Adrenal gland (tissue), 12 donors: ENCODE data around the gene CFAP57. TPM values are rescaled to one million over a fixed set of nuclear protein-coding genes. Genes with fewer than 3 reads are reported as not detected.
A peak's percentile ranks its signal among the peaks of the same experiment; 100 is the strongest.

Experiments
- DNase-seq, 7 donors: peaks; one replicate each; pipeline ENCODE4 v3.0.0-alpha.2; 2019 to 2020
- H3K27ac ChIP-seq, 5 donors: fragments of 200-600 bp; sonication (generic) in 4 of 5; 1 replicate in 3 of 5; 2 replicates in 2 of 5; pipeline versions ENCODE4 v1.5.1 to v1.8.0; 2016 to 2020; ENCODE audit warnings: mild to moderate bottlenecking in 1 of 5
- H3K27me3 ChIP-seq: fragments of 200-600 bp; 2 replicates; pipeline ENCODE4 v1.8.0; 2021
- H3K36me3 ChIP-seq, 2 donors: fragments of 200-600 bp; replicated peaks in 1 of 2; 1 replicate in 1 of 2; 2 replicates in 1 of 2; pipeline versions ENCODE4 v1.5.1 to v1.8.0; 2018 to 2022
- H3K4me1 ChIP-seq, 2 donors: fragments of 200-600 bp; replicated peaks in 1 of 2; 1 replicate in 1 of 2; 2 replicates in 1 of 2; pipeline versions ENCODE4 v1.5.1 to v1.8.0; 2018 to 2021
- H3K4me3 ChIP-seq, 4 donors: fragments of 200-600 bp; sonication (generic) in 3 of 4; one replicate each; pipeline ENCODE4 v1.5.1; 2016 to 2018
- H3K9me3 ChIP-seq, 3 donors: fragments of 200-600 bp; sonication (generic) in 1 of 3; replicated peaks in 1 of 3; 1 replicate in 2 of 3; 2 replicates in 1 of 3; pipeline versions ENCODE4 v1.5.1 to v1.8.0; 2016 to 2021
- POLR2A ChIP-seq, 2 donors: fragments of 450-650 bp; IDR thresholded peaks; one replicate each; pipeline ENCODE4 v1.6.1; 2017; ENCODE audit warnings: antibody characterized with exemption in 2 of 2, mild to moderate bottlenecking in 2 of 2, moderate library complexity in 1 of 2
- WGBS, 4 donors: extraction: QIAGEN DNeasy Blood & Tissue Kit in 2 of 4; methylation state at CpG; one replicate each; pipeline versions ENCODE4 v1.1.5 to v1.1.7; 2013 to 2017; 5-methylcytosine and 5-hydroxymethylcytosine counted together
- intact Hi-C, 2 donors: fragments of 100-400 bp; cut with DNase I; formaldehyde crosslinking; loops; one replicate each; pipeline versions ENCODE4 v1.14.1 to v1.15.0; 2022 to 2023
- polyA plus RNA-seq, 3 donors: library from polyadenylated mRNA; stranded (reverse); fragments of 200-250 nt in 2 of 3; fragments of 350-450 nt in 1 of 3; fragmentation: Illumina TruSeq in 1 of 3; extraction: RNeasy Lipid Tissue Mini Kit (QIAGEN cat#74804) in 1 of 3; gene quantifications; one replicate each; pipeline ENCODE4 v1.2.3, GENCODE V29; 2013 to 2014
- total RNA-seq, 9 donors: library from RNA; depleted of rRNA in 4 of 9; stranded (reverse); fragments of >200 nt in 4 of 9; fragments of 120-200 nt in 1 of 9; fragmentation: NEBNext Ultra II Directional in 1 of 9; extraction: Animal tissue kit (Norgen Biotek cat#: 25700) in 1 of 9; gene quantifications; one replicate each; pipeline versions ENCODE4 v1.1.0 to v1.2.4, GENCODE V29; 2013 to 2023
- TF ChIP-seq, protein P1 (sequence below), 6 experiments: fragments of 450-650 bp in 4 of 6; fragments of 200-600 bp in 2 of 6; sonication (generic) in 1 of 6; IDR thresholded peaks; 1 replicate in 5 of 6; 2 replicates in 1 of 6; pipeline versions ENCODE4 v1.5.1 to v1.8.0; 2016 to 2021; ENCODE audit warnings: antibody characterized with exemption in 6 of 6, mild to moderate bottlenecking in 2 of 6, moderate library complexity in 1 of 6
- donor health status: healthy with polysubstance abuse.
- donor health status: Bipolar disorder and iron deficiency.
- donor health status: DM: yes; HTN: yes; CAD: no.
- donor health status: DM: no; HTN: no; CAD: no.
- donor health status: DM: no; HTN: no; CAD: no.
- donor health status: DM: yes; HTN: yes; CAD: no.

The CFAP57 gene
- total and polyA plus RNA-seq, 12 donors = 0.06 to 2.1 (median 0.33) TPM; not detected in 3

DNA sequence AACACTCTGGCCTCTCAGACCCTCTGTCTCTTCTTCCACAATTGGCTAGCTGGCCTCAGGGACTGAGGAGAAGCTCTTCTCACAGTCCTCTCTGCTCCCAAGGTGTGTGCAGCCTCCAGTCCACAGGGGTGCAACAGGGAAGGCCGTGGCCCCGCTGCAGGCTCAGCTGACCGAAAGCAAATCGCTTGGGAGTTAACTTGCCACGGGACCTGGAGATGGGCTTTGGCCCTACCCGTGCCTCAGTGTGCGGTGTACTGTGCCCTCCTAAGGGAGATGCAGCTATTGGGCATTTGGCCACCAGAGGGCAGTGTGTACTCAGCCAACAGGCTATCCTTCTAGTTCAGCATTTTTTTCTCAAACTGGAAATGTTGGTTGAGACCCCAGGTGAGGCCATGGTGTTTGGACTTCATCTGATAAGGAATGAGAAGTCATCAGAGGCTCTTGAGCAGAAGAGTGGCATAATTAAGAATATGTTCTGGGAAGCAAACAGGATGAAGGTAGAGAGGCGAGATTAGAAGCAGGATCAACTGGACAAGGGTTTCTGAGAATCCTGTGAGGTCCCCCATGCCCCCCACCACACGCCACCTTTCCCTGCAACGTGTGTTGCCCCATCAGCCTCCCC is 55.1 kb downstream of the CFAP57 start:
- intact Hi-C loops = loop anchor here (5.0 kb wide), 1 partner anchor 190 kb away; no protein-coding TSS in a partner anchor
- no peak for TF ChIP-seq POLR2A (IDR thresholded peaks at IDR 0.05)
- TF ChIP-seq, protein P1, sequence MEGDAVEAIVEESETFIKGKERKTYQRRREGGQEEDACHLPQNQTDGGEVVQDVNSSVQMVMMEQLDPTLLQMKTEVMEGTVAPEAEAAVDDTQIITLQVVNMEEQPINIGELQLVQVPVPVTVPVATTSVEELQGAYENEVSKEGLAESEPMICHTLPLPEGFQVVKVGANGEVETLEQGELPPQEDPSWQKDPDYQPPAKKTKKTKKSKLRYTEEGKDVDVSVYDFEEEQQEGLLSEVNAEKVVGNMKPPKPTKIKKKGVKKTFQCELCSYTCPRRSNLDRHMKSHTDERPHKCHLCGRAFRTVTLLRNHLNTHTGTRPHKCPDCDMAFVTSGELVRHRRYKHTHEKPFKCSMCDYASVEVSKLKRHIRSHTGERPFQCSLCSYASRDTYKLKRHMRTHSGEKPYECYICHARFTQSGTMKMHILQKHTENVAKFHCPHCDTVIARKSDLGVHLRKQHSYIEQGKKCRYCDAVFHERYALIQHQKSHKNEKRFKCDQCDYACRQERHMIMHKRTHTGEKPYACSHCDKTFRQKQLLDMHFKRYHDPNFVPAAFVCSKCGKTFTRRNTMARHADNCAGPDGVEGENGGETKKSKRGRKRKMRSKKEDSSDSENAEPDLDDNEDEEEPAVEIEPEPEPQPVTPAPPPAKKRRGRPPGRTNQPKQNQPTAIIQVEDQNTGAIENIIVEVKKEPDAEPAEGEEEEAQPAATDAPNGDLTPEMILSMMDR (IDR thresholded peaks at IDR 0.05) = peak; percentile 86 to 95 (median 90)
- H3K9me3 ChIP-seq = no peaks in the 10 kb centered on the region
- WGBS, 4 donors = 15 to 47% (median 18%) methylated on average over 3 to 10 of the region's 10 CpGs
- DNase-seq = peak; percentile 72 to 92 (median 81)
- H3K36me3 ChIP-seq = no peaks in the 10 kb centered on the region
- H3K27me3 ChIP-seq = no peaks in the 10 kb centered on the region
- H3K4me1 ChIP-seq = peaks cover 0 to 5% of the 10 kb centered on the region in 2 donors
- no peak overlapping the region for H3K4me3 ChIP-seq
- no peak overlapping the region for H3K27ac ChIP-seq

DNA sequence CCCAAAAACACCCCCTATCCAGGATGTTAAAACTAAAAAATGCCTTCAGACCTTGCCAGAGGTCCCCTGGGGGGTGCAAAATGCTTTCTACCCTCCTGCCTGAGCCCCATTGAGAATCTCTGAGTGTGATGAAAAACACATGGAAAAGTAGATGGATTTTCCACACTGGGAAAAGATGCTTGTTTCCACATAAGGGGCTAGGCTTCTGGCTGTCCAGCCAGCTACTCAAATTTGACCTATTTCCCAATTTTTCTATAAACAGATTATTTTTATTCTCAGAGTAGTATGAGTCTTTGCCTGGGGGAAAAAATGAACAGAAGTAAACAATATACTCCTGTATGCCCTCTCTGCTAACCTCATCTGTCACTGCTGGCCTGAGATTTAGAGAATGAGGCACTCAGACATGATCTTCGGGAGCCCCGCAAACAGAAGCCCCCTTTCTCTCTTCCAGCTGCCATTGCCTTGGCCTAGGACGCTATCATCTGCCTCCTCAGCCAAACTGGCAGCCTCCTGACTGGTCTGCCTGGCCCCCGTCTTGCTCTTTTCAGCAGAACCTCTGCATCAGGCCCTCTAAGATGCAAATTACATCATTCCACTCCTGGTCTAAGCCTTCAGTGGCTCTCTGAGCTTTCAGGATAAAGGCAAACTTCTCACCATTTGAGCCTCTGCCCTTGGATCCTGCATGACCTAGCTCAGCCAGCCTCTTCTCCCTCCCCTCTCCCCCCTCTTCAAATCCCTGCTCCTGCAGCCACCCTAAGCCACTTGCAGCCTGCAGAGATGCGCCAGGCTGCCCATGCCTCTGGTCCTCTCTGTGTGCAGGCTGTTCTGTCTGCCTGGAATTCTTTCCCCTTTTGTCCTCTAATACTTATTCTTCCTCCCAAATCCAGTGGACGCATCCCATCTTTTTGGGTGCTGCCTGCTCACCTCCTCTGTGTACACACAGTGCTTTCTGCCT is 58.0 kb downstream of the CFAP57 start:
- Histone ChIP-seq H3K27ac (no peak overlapping the region), H3K9me3 (no peaks in the 10 kb centered on the region), H3K4me1 (peaks cover 0 to 12% of the 10 kb centered on the region in 2 donors), H3K4me3 (no peak overlapping the region), H3K36me3 (no peaks in the 10 kb centered on the region), H3K27me3 (no peaks in the 10 kb centered on the region)
- intact Hi-C loops = loop anchor here (5.0 kb wide), 1 partner anchor 187 kb away; no protein-coding TSS in a partner anchor
- TF ChIP-seq, protein P1 (IDR thresholded peaks at IDR 0.05) = no peak
- TF ChIP-seq POLR2A (IDR thresholded peaks at IDR 0.05) = no peak
- 72 to 89% (median 86%) methylated on average over 6 of the region's 6 CpGs for WGBS, 4 donors
- no peak for DNase-seq

DNA sequence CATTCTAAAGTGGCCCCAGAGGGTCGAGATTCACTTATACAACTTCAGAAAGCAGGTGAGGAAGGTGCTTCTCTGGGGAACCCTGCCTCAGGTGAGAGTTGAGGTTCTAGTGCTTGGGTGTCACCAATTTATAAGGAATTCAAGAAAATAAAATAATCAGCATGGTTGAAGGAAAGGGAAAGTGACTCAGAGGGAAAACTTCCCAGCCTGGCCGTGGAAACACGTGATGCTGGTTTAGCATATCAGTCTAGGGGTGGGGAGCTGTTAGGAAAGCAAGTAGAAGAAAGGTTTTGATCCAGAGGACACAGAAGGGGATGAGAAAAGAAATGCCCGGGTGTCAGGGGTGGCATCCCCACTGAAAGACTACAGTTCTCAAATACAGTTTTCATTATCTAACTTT is 59.9 kb downstream of the CFAP57 start:
- Histone ChIP-seq H3K4me1 (peaks cover 0 to 12% of the 10 kb centered on the region in 2 donors), H3K27ac (no peak overlapping the region), H3K9me3 (no peaks in the 10 kb centered on the region), H3K4me3 (no peak overlapping the region), H3K27me3 (no peaks in the 10 kb centered on the region), H3K36me3 (no peaks in the 10 kb centered on the region)
- intact Hi-C loops = no loop called here
- WGBS, 4 donors = 33 to 48% (median 46%) methylated on average over 4 of the region's 4 CpGs
- TF ChIP-seq, protein P1 (IDR thresholded peaks at IDR 0.05) = no peak
- TF ChIP-seq POLR2A (IDR thresholded peaks at IDR 0.05) = no peak
- peak in 4 of 7 donors; percentile 21 to 51 (median 40) for DNase-seq

DNA sequence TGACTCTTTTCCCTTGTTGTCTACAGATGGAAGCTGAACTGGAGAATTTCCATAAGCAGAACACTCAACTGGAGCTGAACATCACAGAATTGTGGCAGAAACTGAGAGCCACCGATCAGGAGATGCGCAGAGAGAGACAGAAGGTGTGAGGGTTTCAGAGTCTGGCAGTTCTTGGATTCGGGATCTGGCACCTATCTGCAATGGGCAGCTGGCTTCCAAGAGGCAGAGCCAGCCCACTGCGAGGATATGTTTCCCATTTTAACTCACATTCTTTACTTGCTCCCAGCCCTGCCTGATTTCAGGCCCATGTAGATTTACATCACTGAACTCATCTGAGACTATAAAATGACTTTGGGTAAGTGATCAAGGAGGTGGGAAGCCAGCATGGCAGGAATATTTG is 60.4 kb downstream of the CFAP57 start:
- no peaks in the 10 kb centered on the region for H3K9me3 ChIP-seq
- intact Hi-C loops = no loop called here
- DNase-seq = no peak
- TF ChIP-seq, protein P1 (IDR thresholded peaks at IDR 0.05) = no peak
- TF ChIP-seq POLR2A (IDR thresholded peaks at IDR 0.05) = no peak
- H3K27ac ChIP-seq = no peak overlapping the region
- no peaks in the 10 kb centered on the region for H3K36me3 ChIP-seq
- H3K27me3 ChIP-seq = no peaks in the 10 kb centered on the region
- H3K4me1 ChIP-seq = peaks cover 0 to 12% of the 10 kb centered on the region in 2 donors
- H3K4me3 ChIP-seq = no peak overlapping the region
- 87 to 93% (median 91%) methylated on average over 4 of the region's 4 CpGs for WGBS, 4 donors
